Upper lobe of right lung (tissue), 1 donor: ENCODE measurements around the gene CEACAM8. TPM values are rescaled to one million over a fixed set of nuclear protein-coding genes. Genes with fewer than 3 reads are reported as not detected.

Source experiments
- ATAC-seq: fragments of 200-7000 bp; cut with Tn5 transposase; one replicate; pipeline ENCODE4 v1.9.1; 2020; ENCODE audit warnings: mild to moderate bottlenecking, moderate library complexity
- DNase-seq: peaks from one replicate; pipeline ENCODE4 v3.0.0-alpha.2; 2020
- H3K27ac ChIP-seq: fragments of 200-600 bp; one replicate; pipeline ENCODE4 v1.8.0; 2022
- H3K27me3 ChIP-seq: fragments of 200-600 bp; one replicate; pipeline ENCODE4 v1.8.0; 2022; ENCODE audit warnings: mild to moderate bottlenecking
- H3K36me3 ChIP-seq: fragments of 200-600 bp; one replicate; pipeline ENCODE4 v1.8.0; 2022
- H3K4me1 ChIP-seq: fragments of 200-600 bp; one replicate; pipeline ENCODE4 v1.8.0; 2022
- H3K4me3 ChIP-seq: fragments of 200-600 bp; one replicate; pipeline ENCODE4 v1.8.0; 2022; ENCODE audit warnings: mild to moderate bottlenecking
- H3K9me3 ChIP-seq: fragments of 200-600 bp; one replicate; pipeline ENCODE4 v1.8.0; 2022
- intact Hi-C: fragments of 100-400 bp; cut with DNase I; formaldehyde crosslinking; loops from one replicate; pipeline ENCODE4 v1.11.0; 2022
- total RNA-seq: library from RNA; stranded (reverse); fragmentation: NEBNext Ultra II Directional; extraction: Animal tissue kit (Norgen Biotek cat#: 25700); gene quantifications from one replicate; pipeline ENCODE4 v1.2.1, GENCODE V29; 2021
- TF ChIP-seq, protein P1 (sequence below): fragments of 200-600 bp; IDR thresholded peaks from one replicate; pipeline ENCODE4 v1.8.0; 2022; ENCODE audit warnings: antibody characterized with exemption
- donor health status: DM: no; HTN: yes; CAD: no; lungs with severe emphysema.

Gene CEACAM8
- total RNA-seq, 1 donor from 2014 or later: not detected

DNA sequence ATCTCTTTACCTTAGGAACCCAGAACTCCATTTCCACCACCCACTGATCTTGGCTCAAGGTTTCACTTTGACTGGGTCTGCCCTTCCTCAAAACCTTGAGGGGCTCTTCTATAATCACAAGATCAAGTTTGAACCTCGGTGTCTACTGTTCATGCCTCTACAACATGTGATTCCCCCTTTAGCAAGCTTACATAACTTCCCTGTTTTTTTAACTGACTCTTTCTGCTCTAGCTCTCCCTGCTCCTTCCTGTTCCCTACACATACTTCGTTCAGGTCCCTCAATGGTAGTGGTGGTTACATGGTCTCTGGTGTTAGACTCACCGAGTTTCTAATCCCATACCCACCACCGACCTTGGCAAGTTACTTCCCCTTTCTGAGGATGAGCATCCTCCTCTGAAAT, 26.7 kb downstream of the CEACAM8 start:
- Histone ChIP-seq H3K36me3 (no peaks in the 10 kb centered on the region), H3K27me3 (no peaks in the 10 kb centered on the region), H3K4me1 (peaks cover 3% of the 10 kb centered on the region), H3K27ac (no peak overlapping the region), H3K9me3 (no peaks in the 10 kb centered on the region), H3K4me3 (no peak overlapping the region)
- intact Hi-C loops: no loop called here
- ATAC-seq (peak; percentile 76), DNase-seq (no peak)
- TF ChIP-seq, protein P1, sequence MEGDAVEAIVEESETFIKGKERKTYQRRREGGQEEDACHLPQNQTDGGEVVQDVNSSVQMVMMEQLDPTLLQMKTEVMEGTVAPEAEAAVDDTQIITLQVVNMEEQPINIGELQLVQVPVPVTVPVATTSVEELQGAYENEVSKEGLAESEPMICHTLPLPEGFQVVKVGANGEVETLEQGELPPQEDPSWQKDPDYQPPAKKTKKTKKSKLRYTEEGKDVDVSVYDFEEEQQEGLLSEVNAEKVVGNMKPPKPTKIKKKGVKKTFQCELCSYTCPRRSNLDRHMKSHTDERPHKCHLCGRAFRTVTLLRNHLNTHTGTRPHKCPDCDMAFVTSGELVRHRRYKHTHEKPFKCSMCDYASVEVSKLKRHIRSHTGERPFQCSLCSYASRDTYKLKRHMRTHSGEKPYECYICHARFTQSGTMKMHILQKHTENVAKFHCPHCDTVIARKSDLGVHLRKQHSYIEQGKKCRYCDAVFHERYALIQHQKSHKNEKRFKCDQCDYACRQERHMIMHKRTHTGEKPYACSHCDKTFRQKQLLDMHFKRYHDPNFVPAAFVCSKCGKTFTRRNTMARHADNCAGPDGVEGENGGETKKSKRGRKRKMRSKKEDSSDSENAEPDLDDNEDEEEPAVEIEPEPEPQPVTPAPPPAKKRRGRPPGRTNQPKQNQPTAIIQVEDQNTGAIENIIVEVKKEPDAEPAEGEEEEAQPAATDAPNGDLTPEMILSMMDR: no peak

DNA sequence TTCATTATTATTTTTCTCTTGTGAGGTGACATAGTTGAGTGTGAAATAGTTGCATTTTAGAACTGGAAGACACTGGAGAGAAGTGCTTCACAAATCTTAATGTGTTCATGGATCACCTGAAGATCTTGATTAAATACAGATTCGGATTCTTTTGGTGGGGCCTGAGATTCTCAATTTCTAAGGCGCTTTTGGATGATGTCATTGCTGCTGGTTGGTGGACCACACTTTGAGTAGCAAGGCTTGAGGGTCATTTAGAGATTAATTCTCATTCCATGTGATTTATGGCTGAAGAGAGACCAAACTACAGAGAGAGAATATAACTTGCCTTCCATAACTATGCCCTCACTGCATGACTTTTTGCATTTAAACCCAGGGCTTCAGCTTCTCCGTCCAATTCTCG, 27.2 kb downstream of the CEACAM8 start:
- TF ChIP-seq, protein P1: no peak
- H3K27me3 ChIP-seq: no peaks in the 10 kb centered on the region
- H3K4me1 ChIP-seq: peaks cover 3% of the 10 kb centered on the region
- no peaks in the 10 kb centered on the region for H3K36me3 ChIP-seq
- no peak for ATAC-seq
- H3K4me3 ChIP-seq: no peak overlapping the region
- intact Hi-C loops: no loop called here
- DNase-seq: no peak
- H3K27ac ChIP-seq: no peak overlapping the region
- H3K9me3 ChIP-seq: no peaks in the 10 kb centered on the region

DNA sequence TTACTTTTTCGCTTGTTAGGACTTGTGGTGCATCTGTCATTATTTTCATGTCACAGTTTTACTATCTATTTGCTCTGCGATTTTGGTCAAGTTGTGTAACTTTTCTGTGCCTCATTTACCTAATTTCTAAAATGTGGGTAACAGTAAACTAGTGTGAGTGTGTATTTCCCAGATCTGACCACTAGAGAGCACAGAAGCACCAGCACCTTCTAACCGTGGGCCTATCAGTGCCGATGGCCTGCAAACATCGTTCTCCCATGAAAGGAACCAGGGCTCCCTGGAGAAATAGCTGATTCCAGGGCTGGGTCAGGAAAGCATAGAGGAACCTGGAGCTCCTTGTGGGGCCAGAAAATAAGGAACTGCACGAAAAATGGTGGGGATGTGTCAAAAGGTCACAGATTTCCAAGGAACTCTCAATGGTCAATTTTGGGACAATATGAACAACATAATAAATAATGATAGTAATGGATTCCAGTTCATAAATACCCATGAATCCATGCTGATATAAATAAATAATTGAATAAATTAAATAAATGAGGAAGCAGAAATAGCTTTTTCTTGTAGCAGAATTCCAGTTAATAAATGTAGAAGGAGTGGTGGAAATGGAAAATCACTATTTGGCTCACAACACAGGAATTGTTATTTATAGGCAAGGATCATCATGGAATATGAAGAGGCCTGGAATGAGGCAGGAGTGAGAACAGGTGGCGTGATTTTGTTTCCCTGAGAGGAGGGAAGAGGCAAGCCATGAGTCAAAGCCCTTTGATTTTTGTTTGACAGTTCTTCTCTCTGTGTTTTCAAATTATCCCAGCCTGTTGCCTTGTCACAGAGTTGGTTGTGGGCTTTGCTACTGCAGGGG, 31.1 kb downstream of the CEACAM8 start:
- Histone ChIP-seq H3K4me1 (peaks cover 3% of the 10 kb centered on the region), H3K27ac (no peak overlapping the region), H3K36me3 (no peaks in the 10 kb centered on the region), H3K9me3 (no peaks in the 10 kb centered on the region), H3K4me3 (no peak overlapping the region), H3K27me3 (peaks cover 13% of the 10 kb centered on the region)
- TF ChIP-seq, protein P1: peak; percentile 66
- intact Hi-C loops: no loop called here
- no peak for DNase-seq
- ATAC-seq: peak; percentile 81

DNA sequence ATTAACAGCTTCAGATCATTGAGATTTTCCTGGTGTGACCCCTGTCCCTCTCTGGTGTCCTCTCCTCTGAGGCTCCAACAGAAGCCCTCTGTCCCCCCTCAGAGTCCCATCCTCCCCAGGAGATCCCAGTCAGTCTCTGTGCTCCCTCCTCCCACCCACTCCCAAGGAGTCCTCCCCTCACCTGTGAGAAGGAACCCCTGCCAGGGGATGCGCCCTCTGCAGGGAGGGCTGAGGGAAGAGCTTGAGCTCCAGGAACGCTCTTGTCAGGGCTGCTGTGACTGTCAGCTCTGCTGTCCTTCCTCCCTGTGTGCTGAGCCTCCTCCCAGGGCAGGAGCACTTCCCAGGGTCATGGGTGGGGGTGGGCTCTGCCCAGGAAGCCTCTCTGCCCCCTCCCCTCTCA, 33.2 kb downstream of the CEACAM8 start:
- no peak overlapping the region for H3K4me3 ChIP-seq
- peaks cover 13% of the 10 kb centered on the region for H3K27me3 ChIP-seq
- no peaks in the 10 kb centered on the region for H3K4me1 ChIP-seq
- TF ChIP-seq, protein P1: no peak
- no peaks in the 10 kb centered on the region for H3K9me3 ChIP-seq
- DNase-seq (no peak), ATAC-seq (no peak)
- no peaks in the 10 kb centered on the region for H3K36me3 ChIP-seq
- H3K27ac ChIP-seq: no peak overlapping the region
- intact Hi-C loops: no loop called here

DNA sequence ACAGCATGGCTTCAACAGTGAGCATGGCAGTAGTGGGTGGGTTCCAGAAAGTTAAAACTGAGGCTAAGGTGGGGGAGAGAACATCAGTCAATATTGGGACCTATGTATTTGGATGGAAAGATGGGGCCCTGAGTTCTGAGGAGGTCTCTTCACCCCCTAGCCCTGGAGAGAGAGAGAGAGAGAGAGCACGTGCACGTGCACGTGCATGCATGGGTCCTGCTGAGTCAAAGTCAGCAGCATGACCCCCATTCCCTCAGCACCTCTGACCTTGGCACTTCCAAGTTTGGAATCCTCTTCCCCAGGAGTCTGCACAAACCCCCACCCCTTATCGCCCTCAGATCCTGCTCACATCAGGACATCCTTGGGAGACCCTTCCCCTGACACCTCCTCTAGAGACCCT, 34.0 kb downstream of the CEACAM8 start:
- no peaks in the 10 kb centered on the region for H3K9me3 ChIP-seq
- no peak for ATAC-seq
- H3K36me3 ChIP-seq: no peaks in the 10 kb centered on the region
- peaks cover 13% of the 10 kb centered on the region for H3K27me3 ChIP-seq
- DNase-seq: no peak
- TF ChIP-seq, protein P1: no peak
- no peaks in the 10 kb centered on the region for H3K4me1 ChIP-seq
- intact Hi-C loops: no loop called here
- H3K27ac ChIP-seq: no peak overlapping the region
- H3K4me3 ChIP-seq: no peak overlapping the region
